ENCODE results near the gene IFFO2. TPM values are rescaled to one million over a fixed set of nuclear protein-coding genes. Genes with fewer than 3 reads are reported as not detected.

IFFO2 gene
- total RNA-seq, 2 donors from 2014 or later: 4.6 to 6.4 TPM

GRCh38 chr1:18977428-18977827, 21.0 kb upstream of the IFFO2 start:
- Mint-ChIP-seq H3K9me3 (peaks cover 8% of the 10 kb centered on the region), H3K4me3 (no peak overlapping the region), H3K27me3 (ENCODE audit: insufficient read depth) (peaks cover 16% of the 10 kb centered on the region), H3K4me1 (peaks cover 6% of the 10 kb centered on the region), H3K27ac (no peak overlapping the region), H3K36me3 (ENCODE audit: low read depth) (no peaks in the 10 kb centered on the region)
- TF ChIP-seq CTCF (conservative IDR thresholded peaks at IDR 0.05): no peak
- Histone ChIP-seq H3K4me1 (ENCODE audit: control insufficient read depth, insufficient read depth, low read length) (no peaks in the 10 kb centered on the region), H3K4me3 (ENCODE audit: low read length) (no peak overlapping the region), H3K27me3 (ENCODE audit: control insufficient read depth, insufficient read depth, low read length, poor library complexity, severe bottlenecking) (no peaks in the 10 kb centered on the region), H3K9me3 (ENCODE audit: control insufficient read depth, low read length) (no peaks in the 10 kb centered on the region), H3K36me3 (ENCODE audit: control insufficient read depth, insufficient read depth, low read length) (no peaks in the 10 kb centered on the region), H3K9ac (ENCODE audit: extremely low read depth, low read length, poor library complexity, severe bottlenecking) (no peak overlapping the region), H3K27ac (ENCODE audit: low read depth, low read length) (no peak overlapping the region)
- no peak for DNase-seq
- WGBS, 2 experiments (ENCODE audit: insufficient coverage in 1 of 2, insufficient read length in 1 of 2): 87 to 93% methylated on average over 6 to 7 of the region's 7 CpGs

GRCh38 chr1:18976096-18976495, 19.6 kb upstream of the IFFO2 start:
- no peak for DNase-seq
- H3K36me3 ChIP-seq (ENCODE audit: control insufficient read depth, insufficient read depth, low read length): no peaks in the 10 kb centered on the region
- no peaks in the 10 kb centered on the region for H3K27me3 ChIP-seq (ENCODE audit: control insufficient read depth, insufficient read depth, low read length, poor library complexity, severe bottlenecking)
- H3K9ac ChIP-seq (ENCODE audit: extremely low read depth, low read length, poor library complexity, severe bottlenecking): no peak overlapping the region
- no peak for TF ChIP-seq CTCF (conservative IDR thresholded peaks at IDR 0.05)
- Mint-ChIP-seq H3K4me1 (peaks cover 6% of the 10 kb centered on the region), H3K36me3 (ENCODE audit: low read depth) (no peaks in the 10 kb centered on the region), H3K27ac (no peak overlapping the region), H3K9me3 (peaks cover 8% of the 10 kb centered on the region), H3K27me3 (ENCODE audit: insufficient read depth) (peaks cover 9% of the 10 kb centered on the region), H3K4me3 (no peak overlapping the region)
- no peak overlapping the region for H3K4me3 ChIP-seq (ENCODE audit: low read length)
- no peaks in the 10 kb centered on the region for H3K9me3 ChIP-seq (ENCODE audit: control insufficient read depth, low read length)
- no peak overlapping the region for H3K27ac ChIP-seq (ENCODE audit: low read depth, low read length)
- WGBS, 2 experiments (ENCODE audit: insufficient coverage in 1 of 2, insufficient read length in 1 of 2): 80 to 90% methylated on average over 1 to 8 of the region's 8 CpGs
- H3K4me1 ChIP-seq (ENCODE audit: control insufficient read depth, insufficient read depth, low read length): no peaks in the 10 kb centered on the region

- WGBS, 2 experiments (ENCODE audit: insufficient coverage in 1 of 2, insufficient read length in 1 of 2): 90 to 94% methylated on average over 6 to 7 of the region's 7 CpGs
Measured at GRCh38 chr1:18974606-18975005, 18.1 kb upstream of the IFFO2 start.

More at GRCh38 chr1:18974606-18975005, 18.1 kb upstream of the IFFO2 start:
- Mint-ChIP-seq H3K4me3 (no peak overlapping the region), H3K36me3 (ENCODE audit: low read depth) (no peaks in the 10 kb centered on the region), H3K9me3 (peaks cover under 1% of the 10 kb centered on the region), H3K27ac (no peak overlapping the region), H3K4me1 (peaks cover 6% of the 10 kb centered on the region), H3K27me3 (ENCODE audit: insufficient read depth) (peaks cover 4% of the 10 kb centered on the region)
- H3K27me3 ChIP-seq (ENCODE audit: control insufficient read depth, insufficient read depth, low read length, poor library complexity, severe bottlenecking): no peaks in the 10 kb centered on the region
- TF ChIP-seq CTCF (conservative IDR thresholded peaks at IDR 0.05): no peak
- no peak for DNase-seq
- no peak overlapping the region for H3K9ac ChIP-seq (ENCODE audit: extremely low read depth, low read length, poor library complexity, severe bottlenecking)
- H3K4me1 ChIP-seq (ENCODE audit: control insufficient read depth, insufficient read depth, low read length): no peaks in the 10 kb centered on the region
- no peak overlapping the region for H3K27ac ChIP-seq (ENCODE audit: low read depth, low read length)
- H3K36me3 ChIP-seq (ENCODE audit: control insufficient read depth, insufficient read depth, low read length): no peaks in the 10 kb centered on the region
- no peak overlapping the region for H3K4me3 ChIP-seq (ENCODE audit: low read length)
- no peaks in the 10 kb centered on the region for H3K9me3 ChIP-seq (ENCODE audit: control insufficient read depth, low read length)

Data from endodermal cell (in vitro differentiated cells).